Measurements from ENCODE around the gene CDH2.

DNA sequence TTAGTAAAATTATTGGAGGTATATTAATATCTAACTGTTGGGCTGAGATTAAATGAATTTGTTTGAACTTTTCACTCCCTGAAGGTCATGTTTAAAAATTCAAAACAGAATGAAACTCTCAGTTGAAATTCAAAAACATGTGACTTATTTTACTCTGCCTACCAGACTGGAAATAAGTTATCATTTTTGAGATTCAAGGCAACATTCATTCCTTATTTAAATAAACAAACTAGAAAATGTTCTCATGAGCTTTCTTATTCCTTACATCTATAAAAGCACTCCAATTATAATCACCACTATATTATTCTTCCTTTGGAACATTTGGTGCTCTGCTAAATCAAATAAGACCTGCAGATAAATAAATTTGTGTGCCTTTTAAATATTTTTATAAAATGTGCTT lies 217.8 kb downstream of the CDH2 start:
- TF ChIP-seq, protein P1, sequence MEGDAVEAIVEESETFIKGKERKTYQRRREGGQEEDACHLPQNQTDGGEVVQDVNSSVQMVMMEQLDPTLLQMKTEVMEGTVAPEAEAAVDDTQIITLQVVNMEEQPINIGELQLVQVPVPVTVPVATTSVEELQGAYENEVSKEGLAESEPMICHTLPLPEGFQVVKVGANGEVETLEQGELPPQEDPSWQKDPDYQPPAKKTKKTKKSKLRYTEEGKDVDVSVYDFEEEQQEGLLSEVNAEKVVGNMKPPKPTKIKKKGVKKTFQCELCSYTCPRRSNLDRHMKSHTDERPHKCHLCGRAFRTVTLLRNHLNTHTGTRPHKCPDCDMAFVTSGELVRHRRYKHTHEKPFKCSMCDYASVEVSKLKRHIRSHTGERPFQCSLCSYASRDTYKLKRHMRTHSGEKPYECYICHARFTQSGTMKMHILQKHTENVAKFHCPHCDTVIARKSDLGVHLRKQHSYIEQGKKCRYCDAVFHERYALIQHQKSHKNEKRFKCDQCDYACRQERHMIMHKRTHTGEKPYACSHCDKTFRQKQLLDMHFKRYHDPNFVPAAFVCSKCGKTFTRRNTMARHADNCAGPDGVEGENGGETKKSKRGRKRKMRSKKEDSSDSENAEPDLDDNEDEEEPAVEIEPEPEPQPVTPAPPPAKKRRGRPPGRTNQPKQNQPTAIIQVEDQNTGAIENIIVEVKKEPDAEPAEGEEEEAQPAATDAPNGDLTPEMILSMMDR (IDR thresholded peaks at IDR 0.05): no peak
- TF ChIP-seq POLR2AphosphoS5 (IDR thresholded peaks at IDR 0.05; ENCODE audit: low read depth, low read length): no peak
